ENCODE results near the gene MTIF3. TPM values are rescaled to one million over a fixed set of nuclear protein-coding genes. Genes with fewer than 3 reads are reported as not detected.

MTIF3 gene
- total RNA-seq, 1 donor from 2014 or later: 29.6 TPM

- Mint-ChIP-seq H3K4me1 (ENCODE audit: low read depth, unreplicated experiment) (peaks cover 26% of the 10 kb centered on the region), H3K9me3 (ENCODE audit: unreplicated experiment) (peaks cover 2% of the 10 kb centered on the region), H3K27me3 (ENCODE audit: low read depth, unreplicated experiment) (peaks cover 12% of the 10 kb centered on the region), H3K4me3 (ENCODE audit: unreplicated experiment) (peak overlapping the region; percentile 85), H3K36me3 (ENCODE audit: low read depth, unreplicated experiment) (peaks cover 9% of the 10 kb centered on the region), H3K27ac (ENCODE audit: unreplicated experiment) (peak overlapping the region; percentile 87)
- Histone ChIP-seq H2AFZ (ENCODE audit: low read depth, low read length) (peak overlapping the region; percentile 97), H3K27ac (ENCODE audit: low read depth, low read length) (peak overlapping the region; percentile 1), H3K4me3 (ENCODE audit: insufficient read depth, low read depth, low read length) (peak overlapping the region; percentile 83), H3K4me1 (ENCODE audit: insufficient read depth, low read length) (peaks cover 31% of the 10 kb centered on the region), H3K9me3 (ENCODE audit: insufficient read depth, low read depth, low read length) (no peaks in the 10 kb centered on the region), H3K4me2 (ENCODE audit: low read length) (peak overlapping the region; percentile 100), H4K20me1 (ENCODE audit: insufficient read depth, low read length) (peaks cover 25% of the 10 kb centered on the region), H3K27me3 (ENCODE audit: insufficient read depth, low read length) (peaks cover 6% of the 10 kb centered on the region), H3K9ac (ENCODE audit: low read length) (peak overlapping the region; percentile 84), H3K79me2 (ENCODE audit: insufficient read depth, low read length) (peaks cover 41% of the 10 kb centered on the region), H3K36me3 (ENCODE audit: insufficient read depth, low read length) (peaks cover 4% of the 10 kb centered on the region)
- DNase-seq (ENCODE audit: low read depth) (peak; percentile 6), FAIRE-seq (no peak)
- TF ChIP-seq, protein P1, sequence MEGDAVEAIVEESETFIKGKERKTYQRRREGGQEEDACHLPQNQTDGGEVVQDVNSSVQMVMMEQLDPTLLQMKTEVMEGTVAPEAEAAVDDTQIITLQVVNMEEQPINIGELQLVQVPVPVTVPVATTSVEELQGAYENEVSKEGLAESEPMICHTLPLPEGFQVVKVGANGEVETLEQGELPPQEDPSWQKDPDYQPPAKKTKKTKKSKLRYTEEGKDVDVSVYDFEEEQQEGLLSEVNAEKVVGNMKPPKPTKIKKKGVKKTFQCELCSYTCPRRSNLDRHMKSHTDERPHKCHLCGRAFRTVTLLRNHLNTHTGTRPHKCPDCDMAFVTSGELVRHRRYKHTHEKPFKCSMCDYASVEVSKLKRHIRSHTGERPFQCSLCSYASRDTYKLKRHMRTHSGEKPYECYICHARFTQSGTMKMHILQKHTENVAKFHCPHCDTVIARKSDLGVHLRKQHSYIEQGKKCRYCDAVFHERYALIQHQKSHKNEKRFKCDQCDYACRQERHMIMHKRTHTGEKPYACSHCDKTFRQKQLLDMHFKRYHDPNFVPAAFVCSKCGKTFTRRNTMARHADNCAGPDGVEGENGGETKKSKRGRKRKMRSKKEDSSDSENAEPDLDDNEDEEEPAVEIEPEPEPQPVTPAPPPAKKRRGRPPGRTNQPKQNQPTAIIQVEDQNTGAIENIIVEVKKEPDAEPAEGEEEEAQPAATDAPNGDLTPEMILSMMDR (IDR thresholded peaks at IDR 0.05; ENCODE audit: insufficient read depth, low read depth, low read length): no peak
- no peak for TF ChIP-seq EZH2 (IDR thresholded peaks at IDR 0.05; ENCODE audit: insufficient read depth, low read length)
Observed at GRCh38 chr13:27425158-27425917, 25.0 kb downstream of the MTIF3 start.

DNA sequence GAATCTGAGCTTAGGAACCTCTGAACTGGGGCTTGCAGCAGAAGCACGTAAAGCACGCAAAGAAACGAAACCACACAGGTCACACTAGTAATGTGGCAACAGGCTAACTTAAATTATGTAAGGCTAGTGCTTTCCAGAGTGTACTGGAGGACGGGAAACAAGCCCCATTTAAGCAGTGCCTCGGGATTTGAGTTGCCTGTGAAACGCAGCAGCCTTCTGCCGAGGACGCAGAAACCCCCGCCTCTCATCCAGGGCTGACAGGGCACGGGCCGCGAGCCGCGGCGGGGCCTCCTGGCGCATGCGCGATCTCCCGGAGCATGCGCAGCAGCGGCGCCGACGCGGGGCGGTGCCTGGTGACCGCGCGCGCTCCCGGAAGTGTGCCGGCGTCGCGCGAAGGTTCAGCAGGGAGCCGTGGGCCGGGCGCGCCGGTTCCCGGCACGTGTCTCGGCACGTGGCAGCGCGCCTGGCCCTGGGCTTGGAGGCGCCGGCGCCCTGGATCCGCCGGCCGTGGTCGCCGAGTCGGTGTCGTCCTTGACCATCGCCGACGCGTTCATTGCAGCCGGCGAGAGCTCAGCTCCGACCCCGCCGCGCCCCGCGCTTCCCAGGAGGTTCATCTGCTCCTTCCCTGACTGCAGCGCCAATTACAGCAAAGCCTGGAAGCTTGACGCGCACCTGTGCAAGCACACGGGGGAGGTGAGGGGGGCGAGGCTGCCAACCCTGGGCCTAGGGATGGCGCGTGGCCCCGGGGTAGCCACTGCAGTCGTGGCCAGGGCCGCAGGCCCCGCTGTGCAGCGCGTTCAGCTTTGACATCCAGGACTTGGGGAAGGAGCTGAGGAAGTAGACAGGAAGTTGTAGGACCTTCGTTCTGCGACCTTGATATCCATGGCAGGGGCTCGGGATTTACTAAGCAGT is 25.9 kb downstream of the MTIF3 start, which contains the start of gene GTF3A:
Gene GTF3A (plus strand): TSS at position 374 of the 912 bp plus-strand sequence.
- H3K9ac ChIP-seq (ENCODE audit: low read length): peak within 1 kb of the TSS; percentile 84
- peak within 1 kb of the TSS; percentile 100 for H3K4me2 ChIP-seq (ENCODE audit: low read length)
- Mint-ChIP-seq H3K4me3 (ENCODE audit: unreplicated experiment) (peak within 1 kb of the TSS; percentile 85), H3K9me3 (ENCODE audit: unreplicated experiment) (peaks cover 3% of the 10 kb centered on the region), H3K27me3 (ENCODE audit: low read depth, unreplicated experiment) (peaks cover 12% of the 10 kb centered on the region), H3K36me3 (ENCODE audit: low read depth, unreplicated experiment) (peaks cover 9% of the 10 kb centered on the region), H3K27ac (ENCODE audit: unreplicated experiment) (peak within 1 kb of the TSS; percentile 60), H3K4me1 (ENCODE audit: low read depth, unreplicated experiment) (peaks cover 27% of the 10 kb centered on the region)
- peaks cover 25% of the 10 kb centered on the region for H4K20me1 ChIP-seq (ENCODE audit: insufficient read depth, low read length)
- H3K4me3 ChIP-seq (ENCODE audit: insufficient read depth, low read depth, low read length): peak within 1 kb of the TSS; percentile 83
- peaks cover 31% of the 10 kb centered on the region for H3K4me1 ChIP-seq (ENCODE audit: insufficient read depth, low read length)
- H3K9me3 ChIP-seq (ENCODE audit: insufficient read depth, low read depth, low read length): no peaks in the 10 kb centered on the region
- TF ChIP-seq, protein P1 (IDR thresholded peaks at IDR 0.05; ENCODE audit: insufficient read depth, low read depth, low read length): no peak
- no peak for TF ChIP-seq EZH2 (IDR thresholded peaks at IDR 0.05; ENCODE audit: insufficient read depth, low read length)
- peak within 1 kb of the TSS; percentile 97 for H2AFZ ChIP-seq (ENCODE audit: low read depth, low read length)
- DNase-seq (ENCODE audit: low read depth) (peak; percentile 59), FAIRE-seq (no peak)
- H3K27ac ChIP-seq (ENCODE audit: low read depth, low read length): peak within 1 kb of the TSS; percentile 50
- peaks cover 6% of the 10 kb centered on the region for H3K27me3 ChIP-seq (ENCODE audit: insufficient read depth, low read length)
- H3K36me3 ChIP-seq (ENCODE audit: insufficient read depth, low read length): no peaks in the 10 kb centered on the region
- peaks cover 41% of the 10 kb centered on the region for H3K79me2 ChIP-seq (ENCODE audit: insufficient read depth, low read length)

Measured in astrocyte (in vitro differentiated cells and primary cell).